ENCODE results near the gene MAGI2. TPM values are rescaled to one million over a fixed set of nuclear protein-coding genes. Genes with fewer than 3 reads are reported as not detected.

MAGI2 gene
- total RNA-seq, 4 donors from 2014 or later = 0.98 to 4.8 (median 2.5) TPM

DNA sequence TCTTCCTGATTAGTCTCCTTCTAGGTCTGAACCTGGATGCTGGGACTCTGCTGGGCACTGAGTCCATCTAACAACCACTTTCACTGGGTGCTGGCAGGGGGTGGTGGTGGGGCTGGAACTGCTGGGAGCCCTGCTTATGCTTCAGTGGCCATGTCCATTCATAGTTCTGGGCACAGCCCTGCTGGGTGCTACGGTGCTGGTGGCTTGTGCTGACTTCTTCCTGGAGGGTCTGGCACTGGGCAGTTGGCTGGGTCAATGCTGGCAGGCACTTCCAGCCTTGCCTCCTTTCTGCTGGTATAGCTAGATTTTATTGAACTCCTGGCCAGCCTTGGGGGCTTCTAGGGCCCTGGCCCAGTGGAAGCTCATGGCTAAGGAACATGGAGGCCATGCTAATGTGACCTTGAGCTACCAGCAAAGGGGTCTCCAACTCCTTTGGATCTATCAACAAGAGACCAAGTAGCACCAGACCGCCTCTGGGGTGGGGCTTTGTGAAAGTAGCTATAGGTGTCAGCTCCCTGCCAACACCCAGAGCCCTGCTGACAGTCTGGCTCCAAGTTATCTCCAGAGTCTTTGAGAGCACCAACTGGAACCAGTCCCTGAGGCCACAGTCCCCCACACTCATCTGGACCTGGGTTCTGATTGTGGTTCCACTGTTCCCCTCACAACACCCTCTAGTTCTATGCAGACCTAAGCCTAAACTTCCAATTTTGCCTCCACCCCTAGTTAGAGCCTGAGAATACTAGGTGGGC is 99.6 kb downstream of the MAGI2 start:
- H3K4me1 ChIP-seq = no peaks in the 10 kb centered on the region
- H3K9me3 ChIP-seq = no peaks in the 10 kb centered on the region
- 90% methylated on average over 2 of the region's 2 CpGs for WGBS
- DNase-seq (ENCODE audit: low spot score in 2 of 2) = peak in 1 of 2 donors; percentile 63
- H3K4me3 ChIP-seq = no peak overlapping the region
- no peaks in the 10 kb centered on the region for H3K27me3 ChIP-seq
- no peaks in the 10 kb centered on the region for H3K36me3 ChIP-seq
- TF ChIP-seq POLR2A (IDR thresholded peaks at IDR 0.05) (no peak), EP300 (IDR thresholded peaks at IDR 0.05) (no peak), POLR2AphosphoS5 (IDR thresholded peaks at IDR 0.05) (no peak)
- TF ChIP-seq, protein P1, sequence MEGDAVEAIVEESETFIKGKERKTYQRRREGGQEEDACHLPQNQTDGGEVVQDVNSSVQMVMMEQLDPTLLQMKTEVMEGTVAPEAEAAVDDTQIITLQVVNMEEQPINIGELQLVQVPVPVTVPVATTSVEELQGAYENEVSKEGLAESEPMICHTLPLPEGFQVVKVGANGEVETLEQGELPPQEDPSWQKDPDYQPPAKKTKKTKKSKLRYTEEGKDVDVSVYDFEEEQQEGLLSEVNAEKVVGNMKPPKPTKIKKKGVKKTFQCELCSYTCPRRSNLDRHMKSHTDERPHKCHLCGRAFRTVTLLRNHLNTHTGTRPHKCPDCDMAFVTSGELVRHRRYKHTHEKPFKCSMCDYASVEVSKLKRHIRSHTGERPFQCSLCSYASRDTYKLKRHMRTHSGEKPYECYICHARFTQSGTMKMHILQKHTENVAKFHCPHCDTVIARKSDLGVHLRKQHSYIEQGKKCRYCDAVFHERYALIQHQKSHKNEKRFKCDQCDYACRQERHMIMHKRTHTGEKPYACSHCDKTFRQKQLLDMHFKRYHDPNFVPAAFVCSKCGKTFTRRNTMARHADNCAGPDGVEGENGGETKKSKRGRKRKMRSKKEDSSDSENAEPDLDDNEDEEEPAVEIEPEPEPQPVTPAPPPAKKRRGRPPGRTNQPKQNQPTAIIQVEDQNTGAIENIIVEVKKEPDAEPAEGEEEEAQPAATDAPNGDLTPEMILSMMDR (IDR thresholded peaks at IDR 0.05) = no peak
- no peak overlapping the region for H3K27ac ChIP-seq

DNA sequence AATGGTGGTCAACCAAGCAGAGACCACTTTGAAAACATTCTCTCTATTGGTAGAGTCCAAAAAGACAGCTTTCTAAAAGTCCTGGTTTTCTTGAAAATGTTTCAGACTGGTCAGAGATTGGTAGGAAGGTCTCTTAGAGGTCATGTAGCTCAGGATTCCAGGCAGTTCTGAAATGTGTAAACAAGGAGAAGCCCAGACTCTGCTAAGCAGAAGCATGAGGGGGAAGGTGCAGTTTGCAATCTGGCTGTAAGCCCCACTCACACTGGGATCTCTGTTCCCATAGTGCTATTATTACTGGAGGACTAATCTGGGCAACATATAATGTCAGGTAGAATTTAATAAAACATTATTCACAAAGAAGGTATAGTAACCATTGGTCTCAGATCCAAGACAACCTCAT is 101.1 kb downstream of the MAGI2 start:
- H3K27me3 ChIP-seq = no peaks in the 10 kb centered on the region
- no peak overlapping the region for H3K27ac ChIP-seq
- no peaks in the 10 kb centered on the region for H3K9me3 ChIP-seq
- H3K4me3 ChIP-seq = no peak overlapping the region
- TF ChIP-seq, protein P1 (IDR thresholded peaks at IDR 0.05) = no peak
- TF ChIP-seq POLR2AphosphoS5 (IDR thresholded peaks at IDR 0.05) (no peak), POLR2A (IDR thresholded peaks at IDR 0.05) (no peak), EP300 (IDR thresholded peaks at IDR 0.05) (no peak)
- H3K36me3 ChIP-seq = no peaks in the 10 kb centered on the region
- DNase-seq (ENCODE audit: low spot score in 2 of 2) = no peak
- H3K4me1 ChIP-seq = no peaks in the 10 kb centered on the region

DNA sequence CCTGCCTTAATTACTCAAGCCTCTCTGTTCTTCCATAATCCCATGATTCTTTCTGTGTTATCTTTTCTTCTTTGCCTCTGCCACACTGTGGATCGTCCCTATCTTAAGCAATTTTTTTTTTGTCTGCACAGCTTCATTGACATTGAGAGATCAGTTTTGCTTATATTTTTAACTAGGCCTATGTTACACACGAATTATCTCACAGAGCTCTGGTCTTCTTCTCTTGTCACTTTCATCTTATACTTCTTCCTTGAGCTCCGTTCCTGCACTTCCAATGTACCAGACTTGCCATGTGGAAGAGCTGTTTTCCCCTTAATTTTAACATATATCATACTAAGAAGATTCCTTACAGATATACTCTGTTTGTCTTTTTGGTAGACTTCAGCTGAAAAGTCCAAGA is 106.1 kb downstream of the MAGI2 start:
- Histone ChIP-seq H3K27ac (no peak overlapping the region), H3K4me3 (no peak overlapping the region), H3K4me1 (no peaks in the 10 kb centered on the region), H3K9me3 (no peaks in the 10 kb centered on the region), H3K36me3 (no peaks in the 10 kb centered on the region), H3K27me3 (no peaks in the 10 kb centered on the region)
- WGBS = 64% methylated on average over 3 of the region's 3 CpGs
- no peak for DNase-seq (ENCODE audit: low spot score in 2 of 2)
- TF ChIP-seq EP300 (IDR thresholded peaks at IDR 0.05) (no peak), POLR2AphosphoS5 (IDR thresholded peaks at IDR 0.05) (no peak), POLR2A (IDR thresholded peaks at IDR 0.05) (no peak)
- TF ChIP-seq, protein P1 (IDR thresholded peaks at IDR 0.05) = no peak

DNA sequence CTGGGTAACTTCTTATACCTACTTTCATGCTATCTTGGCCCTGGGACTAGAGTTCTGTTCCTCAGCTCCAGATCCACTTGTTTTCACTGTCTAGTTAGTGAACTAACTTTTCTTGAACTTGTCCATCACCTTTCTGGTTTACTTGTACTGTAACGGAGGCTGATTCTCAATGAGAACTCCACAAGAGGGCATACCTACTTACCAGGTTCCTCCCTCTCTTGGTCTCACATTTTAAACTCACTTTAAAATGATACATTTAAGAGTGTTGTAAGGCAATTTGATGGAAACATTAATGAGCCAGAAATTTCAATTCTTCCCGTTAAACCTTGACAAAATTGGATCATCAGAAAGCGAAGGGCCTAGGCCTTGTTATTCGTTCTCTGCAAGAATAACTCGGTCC is 111.6 kb downstream of the MAGI2 start:
- Histone ChIP-seq H3K36me3 (no peaks in the 10 kb centered on the region), H3K4me3 (no peak overlapping the region), H3K9me3 (no peaks in the 10 kb centered on the region), H3K27me3 (no peaks in the 10 kb centered on the region), H3K27ac (no peak overlapping the region), H3K4me1 (no peaks in the 10 kb centered on the region)
- no peak for TF ChIP-seq EP300 (IDR thresholded peaks at IDR 0.05)
- TF ChIP-seq, protein P1 (IDR thresholded peaks at IDR 0.05) = no peak
- no peak for TF ChIP-seq POLR2AphosphoS5 (IDR thresholded peaks at IDR 0.05)
- no peak for TF ChIP-seq POLR2A (IDR thresholded peaks at IDR 0.05)
- WGBS = 98% methylated on average over 5 of the region's 5 CpGs
- DNase-seq (ENCODE audit: low spot score in 2 of 2) = no peak

DNA sequence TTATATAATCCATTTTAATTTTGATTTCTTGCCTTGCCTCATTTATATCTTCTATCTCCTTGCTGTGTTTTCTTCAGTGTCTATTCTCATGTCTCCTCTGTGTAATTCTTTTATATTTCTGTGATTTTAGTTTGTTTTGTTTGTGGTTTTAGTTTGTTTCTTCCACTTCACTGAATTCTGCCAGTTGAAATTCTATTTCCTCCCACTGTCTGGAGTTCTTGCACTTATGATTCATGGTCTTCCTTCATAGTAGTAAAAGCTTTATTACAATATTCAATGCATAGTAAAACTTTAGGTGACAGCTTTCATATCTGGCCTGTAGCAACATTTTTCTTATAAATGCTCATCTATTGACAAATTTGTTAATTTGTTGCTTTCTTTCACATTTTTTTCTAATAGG is 113.3 kb downstream of the MAGI2 start:
- TF ChIP-seq, protein P1 (IDR thresholded peaks at IDR 0.05) = no peak
- TF ChIP-seq POLR2AphosphoS5 (IDR thresholded peaks at IDR 0.05) (no peak), POLR2A (IDR thresholded peaks at IDR 0.05) (no peak), EP300 (IDR thresholded peaks at IDR 0.05) (no peak)
- no peaks in the 10 kb centered on the region for H3K4me1 ChIP-seq
- no peaks in the 10 kb centered on the region for H3K27me3 ChIP-seq
- H3K9me3 ChIP-seq = no peaks in the 10 kb centered on the region
- no peak for DNase-seq (ENCODE audit: low spot score in 2 of 2)
- no peak overlapping the region for H3K27ac ChIP-seq
- no peaks in the 10 kb centered on the region for H3K36me3 ChIP-seq
- no peak overlapping the region for H3K4me3 ChIP-seq

All from suprapubic skin (tissue), 4 donors.